Dermis blood vessel endothelial cell (primary cell): Measurements from ENCODE around the gene OR5K2. TPM values are rescaled to one million over a fixed set of nuclear protein-coding genes. Genes with fewer than 3 reads are reported as not detected.

Experiments used
- DNase-seq: peaks from one replicate; pipeline ENCODE4 v3.0.0; 2010
- total RNA-seq: library from RNA; depleted of rRNA; stranded (reverse); fragments of >200 nt; gene quantifications from 2 replicates; pipeline ENCODE4 v1.2.3, GENCODE V29; 2014

The OR5K2 gene
- total RNA-seq, 1 donor from 2014 or later, result not detected

- DNase-seq, result no peak
Observed at GRCh38 chr3:98525494-98525893, 28.0 kb downstream of the OR5K2 start.

- DNase-seq, result no peak
Observed at GRCh38 chr3:98528474-98529346, 31.2 kb downstream of the OR5K2 start.

GRCh38 chr3:98529856-98530459 lies 32.5 kb downstream of the OR5K2 start:
- DNase-seq, result no peak

GRCh38 chr3:98530676-98531075 lies 33.2 kb downstream of the OR5K2 start:
- no peak for DNase-seq

GRCh38 chr3:98531622-98532274 lies 34.3 kb downstream of the OR5K2 start, which contains the start of gene GPR15:
GPR15 (plus strand) TSS chr3:98531978; CDS start chr3:98532034, 56 bp downstream.
- no peak for DNase-seq

GRCh38 chr3:98532275-98532637 lies 34.8 kb downstream of the OR5K2 start:
- no peak for DNase-seq

GRCh38 chr3:98532709-98533571 lies 35.5 kb downstream of the OR5K2 start:
- no peak for DNase-seq

- no peak for DNase-seq
Observed at GRCh38 chr3:98534168-98534567, 36.7 kb downstream of the OR5K2 start.

GRCh38 chr3:98534734-98535133 lies 37.3 kb downstream of the OR5K2 start:
- no peak for DNase-seq

GRCh38 chr3:98536456-98537017 lies 39.1 kb downstream of the OR5K2 start:
- DNase-seq, result no peak

GRCh38 chr3:98540346-98540745 lies 42.9 kb downstream of the OR5K2 start:
- no peak for DNase-seq

- DNase-seq, result no peak
Observed at GRCh38 chr3:98541695-98542094, 44.2 kb downstream of the OR5K2 start.

- DNase-seq, result no peak
Observed at GRCh38 chr3:98542623-98543022, 45.1 kb downstream of the OR5K2 start.

- DNase-seq, result no peak
Observed at GRCh38 chr3:98545940-98546339, 48.5 kb downstream of the OR5K2 start.

Other genes starting within 250 kb of the OR5K2 start
- not detected in 2 replicates for gene OR5H6, start 233.4 kb upstream of the OR5K2 start, total RNA-seq
- gene OR5H2, start 215.2 kb upstream of the OR5K2 start, total RNA-seq, result not detected in 2 replicates
- gene OR5K4, start 143.8 kb upstream of the OR5K2 start, total RNA-seq, result not detected in 2 replicates
- not detected in 2 replicates for gene OR5K3, start 107.0 kb upstream of the OR5K2 start, total RNA-seq
- gene OR5K1, start 34.5 kb upstream of the OR5K2 start, total RNA-seq, result not detected in 2 replicates
- gene CLDND1, start 25.2 kb downstream of the OR5K2 start, total RNA-seq, result 153 and 260 TPM in 2 replicates
- gene GPR15, start 34.3 kb downstream of the OR5K2 start, total RNA-seq, result not detected in 2 replicates
- 26.0 and 33.2 TPM in 2 replicates for gene CPOX, start 95.9 kb downstream of the OR5K2 start, total RNA-seq